Measurements from ENCODE around the gene RYK.
"Not testable (repeated sequence)": the region's sequence is repeated elsewhere in the genome, so short reads cannot be mapped to it uniquely, and the experiment has no call there.

The RYK gene

GRCh38 chr3:134235577-134236076 is 15.0 kb downstream of the RYK start:
- no peak overlapping the region for H3K4me3 ChIP-seq (replicated peaks in 1 of 2; ENCODE audit: low read depth in 2 of 2, low read length in 2 of 2)
- TF ChIP-seq, protein P1, sequence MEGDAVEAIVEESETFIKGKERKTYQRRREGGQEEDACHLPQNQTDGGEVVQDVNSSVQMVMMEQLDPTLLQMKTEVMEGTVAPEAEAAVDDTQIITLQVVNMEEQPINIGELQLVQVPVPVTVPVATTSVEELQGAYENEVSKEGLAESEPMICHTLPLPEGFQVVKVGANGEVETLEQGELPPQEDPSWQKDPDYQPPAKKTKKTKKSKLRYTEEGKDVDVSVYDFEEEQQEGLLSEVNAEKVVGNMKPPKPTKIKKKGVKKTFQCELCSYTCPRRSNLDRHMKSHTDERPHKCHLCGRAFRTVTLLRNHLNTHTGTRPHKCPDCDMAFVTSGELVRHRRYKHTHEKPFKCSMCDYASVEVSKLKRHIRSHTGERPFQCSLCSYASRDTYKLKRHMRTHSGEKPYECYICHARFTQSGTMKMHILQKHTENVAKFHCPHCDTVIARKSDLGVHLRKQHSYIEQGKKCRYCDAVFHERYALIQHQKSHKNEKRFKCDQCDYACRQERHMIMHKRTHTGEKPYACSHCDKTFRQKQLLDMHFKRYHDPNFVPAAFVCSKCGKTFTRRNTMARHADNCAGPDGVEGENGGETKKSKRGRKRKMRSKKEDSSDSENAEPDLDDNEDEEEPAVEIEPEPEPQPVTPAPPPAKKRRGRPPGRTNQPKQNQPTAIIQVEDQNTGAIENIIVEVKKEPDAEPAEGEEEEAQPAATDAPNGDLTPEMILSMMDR (IDR thresholded peaks at IDR 0.05; ENCODE audit: low read depth, low read length) = no peak
- DNase-seq (ENCODE audit: low read depth in 2 of 2) = no peak

GRCh38 chr3:134232951-134233350 is 17.7 kb downstream of the RYK start:
- TF ChIP-seq, protein P1 (IDR thresholded peaks at IDR 0.05; ENCODE audit: low read depth, low read length) = no peak
- no peak for DNase-seq (ENCODE audit: low read depth in 2 of 2)
- no peak overlapping the region for H3K4me3 ChIP-seq (replicated peaks in 1 of 2; ENCODE audit: low read depth in 2 of 2, low read length in 2 of 2)

- TF ChIP-seq, protein P1 (IDR thresholded peaks at IDR 0.05; ENCODE audit: low read depth, low read length) = no peak
- no peak overlapping the region for H3K4me3 ChIP-seq (replicated peaks in 1 of 2; ENCODE audit: low read depth in 2 of 2, low read length in 2 of 2)
- peak; percentile 31 to 67 for DNase-seq (ENCODE audit: low read depth in 2 of 2)
These were observed 18.5 kb downstream of the RYK start for GRCh38 chr3:134232151-134232550.

DNA sequence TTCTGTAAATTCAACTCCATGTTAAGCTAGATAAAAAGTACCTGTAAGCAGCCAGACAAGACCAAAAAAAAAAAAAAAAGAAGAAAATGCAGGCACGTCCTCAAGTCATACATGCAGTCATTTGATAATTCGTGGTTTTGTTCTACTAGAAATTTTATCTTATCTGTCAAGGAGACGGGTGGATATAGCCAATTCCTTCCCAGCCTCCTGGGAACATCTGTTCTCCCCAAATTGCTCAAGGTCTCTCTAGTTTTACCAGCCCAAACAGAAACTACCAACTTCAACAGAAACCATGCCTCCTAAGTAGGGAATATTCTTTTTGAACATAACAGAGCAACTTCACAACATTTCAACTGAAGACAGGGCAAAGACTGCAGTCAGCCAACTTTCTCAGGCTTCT is 19.5 kb downstream of the RYK start:
- TF ChIP-seq, protein P1 (IDR thresholded peaks at IDR 0.05; ENCODE audit: low read depth, low read length) = no peak
- no peak overlapping the region for H3K4me3 ChIP-seq (replicated peaks in 1 of 2; ENCODE audit: low read depth in 2 of 2, low read length in 2 of 2)

DNA sequence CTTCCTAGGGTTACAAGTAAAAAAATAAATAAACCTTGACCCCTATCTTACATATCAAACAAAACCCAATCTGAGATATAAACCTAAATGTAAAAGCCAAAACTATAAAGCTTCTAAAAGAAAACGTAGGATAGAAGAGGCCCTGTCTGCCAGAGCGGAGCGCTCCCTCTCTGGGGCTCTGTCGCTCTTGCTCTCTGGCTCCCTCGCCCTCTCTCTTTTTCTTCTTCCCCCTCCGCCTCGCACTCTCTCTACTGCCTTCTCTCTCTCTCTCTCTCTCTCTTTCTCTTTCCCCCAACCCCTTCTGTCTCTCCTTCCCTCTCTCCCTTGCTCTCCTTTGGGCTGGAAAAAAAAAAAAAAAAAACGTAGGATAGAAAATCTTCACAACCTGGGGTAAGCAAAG is 21.6 kb downstream of the RYK start:
- no peak for DNase-seq (ENCODE audit: low read depth in 2 of 2)
- TF ChIP-seq, protein P1 (IDR thresholded peaks at IDR 0.05; ENCODE audit: low read depth, low read length) = no peak

More for the DNA sequence above, 19.5 kb downstream of the RYK start:
- peak in 1 of 2 donors; percentile 56 for DNase-seq (ENCODE audit: low read depth in 2 of 2)

GRCh38 chr3:134228479-134228878 is 22.2 kb downstream of the RYK start:
- no peak overlapping the region for H3K4me3 ChIP-seq (replicated peaks in 1 of 2; ENCODE audit: low read depth in 2 of 2, low read length in 2 of 2)
- DNase-seq (ENCODE audit: low read depth in 2 of 2) = no peak
- TF ChIP-seq, protein P1 (IDR thresholded peaks at IDR 0.05; ENCODE audit: low read depth, low read length) = no peak

More for the DNA sequence above, 21.6 kb downstream of the RYK start:
- H3K4me3 ChIP-seq (replicated peaks in 1 of 2; ENCODE audit: low read depth in 2 of 2, low read length in 2 of 2) = no peak overlapping the region

GRCh38 chr3:134228035-134228434 is 22.6 kb downstream of the RYK start:
- TF ChIP-seq, protein P1 (IDR thresholded peaks at IDR 0.05; ENCODE audit: low read depth, low read length) = no peak
- H3K4me3 ChIP-seq (replicated peaks in 1 of 2; ENCODE audit: low read depth in 2 of 2, low read length in 2 of 2) = no peak overlapping the region
- peak in 1 of 2 donors; percentile 25 for DNase-seq (ENCODE audit: low read depth in 2 of 2)

GRCh38 chr3:134224796-134225156 is 25.9 kb downstream of the RYK start:
- H3K4me3 ChIP-seq (replicated peaks in 1 of 2; ENCODE audit: low read depth in 2 of 2, low read length in 2 of 2); DNase-seq (ENCODE audit: low read depth in 2 of 2): not testable (repeated sequence)
